Activated CD4-positive, alpha-beta T cell treated with anti-CD3 and anti-CD28 coated beads, Interleukin-2, amount 10 ng/mL, durations not matched to agents 7 days and 5 days (primary cell): ENCODE measurements around the gene PDZD4. TPM values are rescaled to one million over a fixed set of nuclear protein-coding genes. Genes with fewer than 3 reads are reported as not detected.
"Not testable (repeated sequence)": the region's sequence is repeated elsewhere in the genome, so short reads cannot be mapped to it uniquely, and the experiment has no call there.

Experiments used
- CTCF ChIA-PET: fragments of 350-600 bp; sonication (Branson Sonifier 250); formaldehyde crosslinking; loops from one replicate; lab custom pipeline; 2021; ENCODE audit warnings: antibody characterized with exemption; lab: Charles Lee
- POLR2A ChIA-PET: fragments of 350-600 bp; sonication (Branson Sonifier 250); formaldehyde crosslinking; loops from one replicate; lab custom pipeline; 2021; ENCODE audit warnings: antibody characterized with exemption; lab: Charles Lee
- DNase-seq: peaks from one replicate; pipeline ENCODE4 v3.0.0-alpha.2; 2020
- H3K27ac Mint-ChIP-seq: one replicate; pipeline ENCODE4 v1.8.0; 2021; ENCODE audit warnings: mild to moderate bottlenecking, moderate library complexity, mixed read lengths
- H3K27me3 Mint-ChIP-seq: one replicate; pipeline ENCODE4 v1.8.0; 2021; ENCODE audit warnings: mixed read lengths
- H3K36me3 Mint-ChIP-seq: one replicate; pipeline ENCODE4 v1.8.0; 2021; ENCODE audit warnings: low read depth, mixed read lengths
- H3K4me1 Mint-ChIP-seq: one replicate; pipeline ENCODE4 v1.8.0; 2021; ENCODE audit warnings: mixed read lengths
- H3K4me3 Mint-ChIP-seq: one replicate; pipeline ENCODE4 v1.8.0; 2021; ENCODE audit warnings: mild to moderate bottlenecking, moderate library complexity, mixed read lengths
- H3K9me3 Mint-ChIP-seq: one replicate; pipeline ENCODE4 v1.8.0; 2021; ENCODE audit warnings: mixed read lengths
- total RNA-seq, 2 experiments: library from RNA; stranded (reverse); gene quantifications; one replicate each; pipeline ENCODE4 v1.2.3, GENCODE V29; 2021

Gene PDZD4
- total RNA-seq, 2 experiments from 2014 or later, result 0.32 to 0.60 TPM

DNA sequence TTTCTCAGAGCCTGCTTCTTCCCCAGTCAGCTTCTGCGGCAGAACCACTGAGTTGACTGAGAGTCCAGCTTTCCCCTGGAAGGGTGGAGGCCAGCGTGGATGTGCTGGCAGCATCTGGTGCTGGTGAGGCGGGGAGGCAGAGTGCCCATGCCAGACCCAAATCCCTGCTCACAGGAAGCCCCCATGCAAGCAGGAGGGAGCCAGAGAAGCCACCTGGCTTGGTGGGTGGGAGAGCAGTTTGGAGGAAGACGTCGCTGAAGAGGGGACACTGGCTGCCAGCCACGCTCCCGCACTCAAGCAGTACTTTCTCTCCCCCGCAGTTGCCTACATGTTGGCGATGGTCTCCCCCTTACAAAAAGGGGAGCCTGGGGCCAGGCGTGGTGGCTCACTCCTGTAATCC lies 6.0 kb downstream of the PDZD4 start:
- H3K4me1 Mint-ChIP-seq, result peaks cover 40% of the 10 kb centered on the region
- H3K4me3 Mint-ChIP-seq, result no peak overlapping the region
- ChIA-PET CTCF (no interaction called here), POLR2A (no interaction called here)
- H3K27ac Mint-ChIP-seq, result no peak overlapping the region
- peaks cover 21% of the 10 kb centered on the region for H3K27me3 Mint-ChIP-seq
- no peaks in the 10 kb centered on the region for H3K36me3 Mint-ChIP-seq
- no peak for DNase-seq
- H3K9me3 Mint-ChIP-seq, result no peaks in the 10 kb centered on the region

DNA sequence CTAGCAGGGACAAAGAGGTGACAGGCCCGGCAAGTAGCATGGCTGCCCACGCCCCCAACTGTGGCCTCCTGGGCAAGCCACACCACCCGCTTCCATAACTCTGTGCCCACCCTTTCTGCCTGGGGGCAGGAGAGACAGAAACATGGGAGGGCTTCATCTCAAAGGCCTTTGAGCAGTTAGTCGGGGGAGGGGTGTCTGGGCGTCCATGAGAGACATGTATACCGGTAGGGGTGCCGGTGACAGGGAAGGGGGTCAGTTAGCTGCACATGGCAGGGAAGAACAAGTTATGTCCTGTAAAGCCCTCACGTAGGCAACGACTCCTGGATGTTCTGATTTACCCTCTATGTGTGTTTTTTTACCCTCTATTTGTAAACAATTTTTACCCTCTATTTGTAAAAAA lies 9.3 kb downstream of the PDZD4 start:
- no peak overlapping the region for H3K4me3 Mint-ChIP-seq
- H3K9me3 Mint-ChIP-seq, result no peaks in the 10 kb centered on the region
- H3K27me3 Mint-ChIP-seq, result peaks cover 7% of the 10 kb centered on the region
- DNase-seq, result no peak
- POLR2A ChIA-PET, result no interaction called here
- CTCF ChIA-PET, result interaction anchor here (0.6 kb wide), 1 partner anchor 893 kb away, joined by 3 read pairs; no protein-coding TSS in a partner anchor
- peaks cover 46% of the 10 kb centered on the region for H3K4me1 Mint-ChIP-seq
- H3K27ac Mint-ChIP-seq, result no peak overlapping the region
- H3K36me3 Mint-ChIP-seq, result no peaks in the 10 kb centered on the region

DNA sequence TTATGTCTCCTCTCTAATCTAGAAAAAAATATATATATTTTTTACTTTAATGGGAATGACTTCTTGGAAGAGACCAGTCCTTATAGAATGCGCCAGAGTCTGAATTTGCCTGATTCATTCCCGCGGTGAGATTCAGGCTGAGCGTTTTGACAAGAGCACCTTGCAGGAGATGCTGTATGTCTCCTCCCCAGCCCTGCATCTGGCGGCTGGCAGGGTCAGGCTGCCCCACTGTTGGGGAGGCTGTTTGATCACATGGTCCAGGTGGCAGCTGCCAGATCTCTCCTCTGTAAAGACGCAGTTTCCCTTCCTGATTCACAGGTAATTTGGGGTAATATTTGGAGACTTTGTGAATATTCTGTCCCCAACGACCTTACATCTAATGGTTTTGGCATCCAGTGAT lies 9.7 kb downstream of the PDZD4 start:
- POLR2A ChIA-PET, result no interaction called here
- Mint-ChIP-seq H3K36me3 (no peaks in the 10 kb centered on the region), H3K9me3 (no peaks in the 10 kb centered on the region), H3K4me1 (peaks cover 45% of the 10 kb centered on the region), H3K27ac (no peak overlapping the region), H3K27me3 (peaks cover 5% of the 10 kb centered on the region), H3K4me3 (no peak overlapping the region)
- no peak for DNase-seq
- CTCF ChIA-PET, result no interaction called here

DNA sequence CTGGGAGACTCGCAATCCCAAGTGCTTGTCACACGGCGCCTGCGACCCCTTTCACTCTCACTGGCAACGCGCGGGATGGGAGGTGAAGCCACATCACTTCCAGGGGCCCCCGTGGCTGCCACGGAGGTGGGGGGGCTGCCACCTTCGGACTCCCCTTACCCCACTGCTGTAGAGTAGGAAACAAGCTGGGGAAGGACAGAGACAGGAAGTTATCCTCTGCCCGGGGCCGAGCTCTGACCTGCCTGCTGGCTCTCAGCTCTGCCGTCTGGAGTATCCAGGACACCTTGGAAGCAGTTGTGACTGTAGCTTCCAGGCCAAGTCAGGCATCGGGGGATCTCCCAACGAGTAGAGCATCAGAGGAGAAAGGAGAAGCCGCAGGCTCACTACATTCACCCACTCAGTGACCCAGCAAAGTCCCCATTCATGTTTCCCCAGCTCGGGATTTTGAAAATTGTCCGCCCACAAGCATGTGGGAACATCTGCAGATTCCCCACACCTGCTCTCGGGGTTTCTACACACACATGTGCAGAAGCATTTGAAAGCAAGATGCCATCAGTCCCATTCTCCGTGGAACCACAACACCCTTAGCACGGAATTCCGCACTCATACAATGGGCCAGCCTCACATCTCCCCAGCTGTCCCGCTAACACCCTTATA lies 10.8 kb downstream of the PDZD4 start:
- H3K9me3 Mint-ChIP-seq, result no peaks in the 10 kb centered on the region
- no peaks in the 10 kb centered on the region for H3K36me3 Mint-ChIP-seq
- H3K27ac Mint-ChIP-seq, result no peak overlapping the region
- H3K4me3 Mint-ChIP-seq, result peak overlapping the region; percentile 16
- CTCF ChIA-PET, result interaction anchor here (1.0 to 1.2 kb wide), 2 partner anchors 13 to 59 kb away, joined by 3 to 4 read pairs; no protein-coding TSS in a partner anchor
- DNase-seq, result no peak
- POLR2A ChIA-PET, result no interaction called here
- H3K4me1 Mint-ChIP-seq, result peaks cover 51% of the 10 kb centered on the region
- peaks cover 7% of the 10 kb centered on the region for H3K27me3 Mint-ChIP-seq

DNA sequence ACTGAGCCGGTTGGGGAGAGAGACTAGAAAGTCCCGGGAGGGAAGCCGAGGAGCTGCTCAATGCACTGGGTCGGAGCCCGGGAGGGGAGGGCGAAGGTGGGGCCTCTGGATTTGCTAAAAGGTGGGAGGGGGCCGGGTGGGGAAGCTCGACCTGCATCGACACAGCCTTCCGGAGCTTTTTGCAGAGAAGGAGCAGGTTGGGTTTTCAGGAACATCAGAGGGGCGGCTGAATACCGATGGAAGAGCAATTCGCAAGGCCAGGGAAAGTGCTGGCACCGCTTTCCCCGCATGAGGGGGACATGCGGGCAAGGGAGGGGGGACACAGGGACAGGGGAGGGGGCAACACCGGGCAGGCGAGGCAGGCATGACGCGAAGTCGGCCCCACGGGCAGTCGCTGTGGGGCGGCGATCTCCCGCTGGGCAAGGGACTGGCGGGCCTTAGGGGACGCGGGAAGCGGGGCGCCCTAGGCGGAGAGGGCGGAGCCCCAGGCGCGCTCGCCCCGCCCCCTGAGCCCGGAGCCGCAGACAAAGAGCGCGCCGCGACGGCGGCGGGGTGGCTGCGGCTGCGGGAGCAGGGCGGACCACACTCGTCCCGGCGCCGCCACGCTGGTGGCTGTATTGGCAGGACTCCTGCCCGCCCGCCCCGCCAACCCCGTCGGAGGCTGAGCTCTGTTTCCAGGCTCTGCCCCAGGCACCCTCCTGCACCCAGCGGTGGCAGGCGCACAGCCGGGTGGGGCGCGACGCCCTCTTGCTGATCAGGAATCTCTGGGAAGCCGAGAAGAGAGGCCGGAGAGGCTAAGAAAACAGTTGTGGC lies 11.6 kb downstream of the PDZD4 start:
- peak; percentile 34 for DNase-seq
- no peaks in the 10 kb centered on the region for H3K36me3 Mint-ChIP-seq
- H3K27ac Mint-ChIP-seq, result no peak overlapping the region
- ChIA-PET POLR2A (no interaction called here), CTCF (interaction anchor here (1.0 to 1.2 kb wide), 2 partner anchors 12 to 60 kb away, joined by 3 to 4 read pairs; no protein-coding TSS in a partner anchor)
- H3K4me1 Mint-ChIP-seq, result peaks cover 49% of the 10 kb centered on the region
- no peaks in the 10 kb centered on the region for H3K9me3 Mint-ChIP-seq
- H3K4me3 Mint-ChIP-seq, result peak overlapping the region; percentile 47
- peaks cover 6% of the 10 kb centered on the region for H3K27me3 Mint-ChIP-seq

DNA sequence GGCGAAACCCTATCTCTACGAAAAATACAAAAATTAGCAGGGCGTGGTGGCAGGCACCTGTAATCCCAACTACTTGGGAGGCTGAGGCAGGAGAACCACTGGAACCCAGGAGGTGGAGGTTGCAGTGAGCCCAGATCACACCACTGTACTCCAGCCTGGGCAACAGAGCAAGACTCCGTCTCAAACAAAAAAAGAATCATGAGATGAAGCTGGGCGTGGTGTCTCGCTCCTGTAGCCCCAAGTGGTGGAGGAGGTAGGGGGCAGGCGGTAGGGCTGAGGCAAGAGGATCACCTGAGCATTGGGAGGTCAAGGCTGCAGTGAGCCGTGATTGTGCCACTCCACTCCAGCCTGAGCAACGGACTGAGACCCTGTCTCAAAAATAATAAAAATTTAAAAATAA lies 12.3 kb downstream of the PDZD4 start:
- H3K9me3 Mint-ChIP-seq, H3K36me3 Mint-ChIP-seq, H3K4me3 Mint-ChIP-seq, H3K27ac Mint-ChIP-seq, H3K27me3 Mint-ChIP-seq, DNase-seq, POLR2A ChIA-PET: not testable (repeated sequence)
- CTCF ChIA-PET, result interaction anchor here (0.8 kb wide), 1 partner anchor 24 kb away, joined by 3 read pairs; the partner anchor contains the start of genes IDH3G and SSR4
- peaks cover 46% of the 10 kb centered on the region for H3K4me1 Mint-ChIP-seq

DNA sequence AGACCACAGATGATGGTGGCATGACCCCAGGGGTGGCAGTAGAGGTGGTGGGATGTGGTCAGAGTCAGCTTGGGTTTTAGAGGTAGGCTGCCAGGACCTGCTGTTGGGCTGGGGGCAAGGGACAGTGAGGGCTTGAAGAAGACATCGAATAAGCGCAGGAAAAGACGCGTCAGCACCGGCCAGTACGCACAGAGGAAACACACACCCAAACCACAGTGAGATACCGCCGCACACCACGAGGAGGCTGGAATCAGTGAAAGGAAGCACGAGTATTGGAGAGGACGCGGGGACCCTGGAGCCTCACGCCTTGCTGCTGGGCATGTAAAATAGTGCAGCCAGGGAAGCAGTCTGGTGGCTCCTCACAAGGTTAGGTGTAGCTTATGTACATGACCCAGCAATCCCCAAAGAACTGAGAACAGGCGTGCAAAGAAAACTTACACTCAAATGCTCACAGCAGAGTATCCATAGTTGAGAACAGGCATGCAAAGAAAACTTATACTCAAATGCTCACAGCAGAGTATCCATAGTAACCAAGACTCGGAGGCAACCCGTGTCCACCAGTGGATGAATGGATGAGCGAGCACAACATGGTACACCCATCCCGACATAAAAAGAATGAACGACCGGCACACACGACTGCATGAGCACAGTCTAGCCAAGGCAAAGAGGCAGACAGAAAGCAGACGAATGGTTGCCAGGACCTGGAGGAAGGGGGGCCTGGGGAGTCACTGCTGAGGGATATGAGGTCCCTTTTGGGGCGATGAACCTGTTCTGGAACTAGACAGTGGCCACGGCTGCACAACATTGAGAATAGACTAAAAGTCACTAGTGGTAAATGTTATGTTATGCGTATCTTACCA lies 13.3 kb downstream of the PDZD4 start:
- H3K4me3 Mint-ChIP-seq, result peak overlapping the region; percentile 22

DNA sequence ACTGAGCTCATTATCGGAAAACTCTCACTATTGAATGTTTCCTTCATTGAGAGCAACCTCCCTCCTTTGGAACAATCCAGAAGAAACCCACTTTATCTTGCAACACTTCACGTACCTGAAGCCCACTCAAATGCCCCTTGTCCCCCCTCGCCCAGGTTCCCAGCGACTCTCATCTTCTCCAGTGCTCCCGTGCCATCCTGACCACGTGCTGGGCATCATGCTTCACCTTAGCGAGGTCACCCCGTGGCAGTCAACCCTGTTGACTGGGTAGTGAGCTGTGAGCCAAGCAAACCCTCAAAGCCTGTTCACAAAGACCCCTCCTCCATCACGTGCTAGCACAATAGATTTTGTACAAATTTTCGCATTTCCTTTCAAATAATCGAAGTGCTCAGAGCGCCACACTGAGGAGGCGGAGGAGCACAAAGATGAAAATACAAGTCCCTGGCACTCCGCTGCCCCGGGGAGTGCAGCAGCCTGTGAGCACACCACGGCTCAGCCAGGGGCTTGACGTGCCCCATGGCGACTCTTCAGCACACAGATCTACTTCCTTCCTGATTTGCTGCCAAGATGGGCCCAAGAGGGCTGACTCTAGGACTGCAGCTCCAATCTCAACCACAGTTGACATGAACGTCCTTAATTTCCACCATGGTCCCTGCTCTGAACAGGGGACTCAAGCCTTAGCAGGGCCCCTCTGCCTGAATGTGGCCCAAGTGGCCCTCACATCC lies 15.6 kb downstream of the PDZD4 start:
- ChIA-PET POLR2A (no interaction called here), CTCF (interaction anchor here (1.0 kb wide), 1 partner anchor 107 kb away, joined by 3 read pairs; no protein-coding TSS in a partner anchor)
- no peaks in the 10 kb centered on the region for H3K36me3 Mint-ChIP-seq
- no peak for DNase-seq
- no peaks in the 10 kb centered on the region for H3K9me3 Mint-ChIP-seq
- H3K27me3 Mint-ChIP-seq, result peaks cover 12% of the 10 kb centered on the region
- H3K4me1 Mint-ChIP-seq, result peaks cover 22% of the 10 kb centered on the region
- peak overlapping the region; percentile 44 for H3K27ac Mint-ChIP-seq
- no peak overlapping the region for H3K4me3 Mint-ChIP-seq

More for the DNA sequence above, 13.3 kb downstream of the PDZD4 start:
- ChIA-PET CTCF (interaction anchor here (0.8 to 1.4 kb wide), 4 partner anchors 13 to 36 kb away, joined by 3 to 5 read pairs (median 4); partner anchors contain the start of genes IDH3G and SSR4), POLR2A (no interaction called here)
- no peaks in the 10 kb centered on the region for H3K9me3 Mint-ChIP-seq
- DNase-seq, result peak; percentile 52
- H3K27me3 Mint-ChIP-seq, result peaks cover 12% of the 10 kb centered on the region
- no peak overlapping the region for H3K27ac Mint-ChIP-seq
- H3K4me1 Mint-ChIP-seq, result peaks cover 39% of the 10 kb centered on the region
- H3K36me3 Mint-ChIP-seq, result no peaks in the 10 kb centered on the region

DNA sequence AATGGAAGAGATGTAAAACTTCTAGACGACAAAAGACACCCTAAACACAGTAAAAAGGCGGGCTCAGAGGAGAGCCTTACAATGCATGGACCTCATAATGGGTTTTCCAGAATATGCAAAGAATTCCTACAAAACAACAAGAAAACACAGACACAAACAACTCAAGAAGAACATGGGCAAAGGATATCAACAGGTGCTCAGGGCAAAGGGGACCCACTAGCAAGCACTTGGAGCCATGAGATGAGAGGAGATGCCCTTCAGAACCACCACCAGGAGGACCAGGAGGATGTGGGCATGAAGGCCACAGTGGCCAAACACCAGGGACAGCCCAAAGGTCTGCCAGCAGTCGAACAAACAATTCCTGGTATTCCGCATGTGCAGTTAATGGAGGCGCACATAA lies 17.2 kb downstream of the PDZD4 start:
- Mint-ChIP-seq H3K4me1 (peaks cover 19% of the 10 kb centered on the region), H3K36me3 (no peaks in the 10 kb centered on the region), H3K27me3 (peaks cover 12% of the 10 kb centered on the region), H3K9me3 (no peaks in the 10 kb centered on the region), H3K4me3 (no peak overlapping the region), H3K27ac (no peak overlapping the region)
- ChIA-PET POLR2A (no interaction called here), CTCF (no interaction called here)
- DNase-seq, result no peak

DNA sequence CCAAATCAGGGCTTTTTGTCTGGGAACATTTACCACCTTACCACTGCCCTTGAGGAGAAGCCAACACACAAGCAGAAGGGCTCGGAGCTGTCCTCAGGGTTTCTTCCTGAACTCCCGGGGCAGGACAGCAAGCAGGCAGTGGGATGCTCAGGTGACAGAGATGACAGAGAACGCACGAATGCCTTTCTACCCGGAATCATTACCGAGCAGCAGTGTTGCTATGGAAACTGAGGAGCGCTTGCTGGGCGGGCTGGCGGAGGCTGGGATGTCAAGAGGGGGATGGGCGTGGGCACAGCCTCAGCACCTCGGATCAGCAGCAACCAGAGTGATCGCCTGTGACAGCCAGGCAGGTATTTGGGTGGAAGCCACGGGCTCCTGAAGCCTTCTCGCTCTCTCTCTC lies 18.1 kb downstream of the PDZD4 start:
- no peak overlapping the region for H3K4me3 Mint-ChIP-seq
- no peaks in the 10 kb centered on the region for H3K9me3 Mint-ChIP-seq
- no peak overlapping the region for H3K27ac Mint-ChIP-seq
- DNase-seq, result no peak
- peaks cover 12% of the 10 kb centered on the region for H3K27me3 Mint-ChIP-seq
- CTCF ChIA-PET, result no interaction called here
- no peaks in the 10 kb centered on the region for H3K36me3 Mint-ChIP-seq
- H3K4me1 Mint-ChIP-seq, result peaks cover 16% of the 10 kb centered on the region
- POLR2A ChIA-PET, result no interaction called here

DNA sequence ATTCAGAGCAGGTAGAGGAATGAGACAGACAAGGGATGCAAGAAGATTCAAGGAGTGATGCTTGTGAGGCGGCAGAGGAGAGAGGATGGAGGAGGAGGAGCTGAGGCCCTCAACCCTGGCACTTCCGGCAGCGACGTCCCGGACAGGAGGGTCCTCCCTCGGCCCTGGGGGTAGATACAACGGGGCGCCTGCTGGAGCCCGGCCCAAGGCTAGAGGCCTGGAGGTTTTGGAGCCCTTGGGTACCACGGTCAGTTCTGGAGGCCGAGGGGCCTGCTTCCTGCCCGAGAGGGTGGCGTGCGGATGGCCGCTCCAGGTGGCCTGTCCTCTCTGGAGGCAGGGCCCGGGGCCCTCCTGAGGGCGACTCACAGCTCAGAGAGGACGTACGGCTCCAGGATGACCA lies 22.4 kb downstream of the PDZD4 start:
- Mint-ChIP-seq H3K27me3 (peaks cover 3% of the 10 kb centered on the region), H3K4me1 (no peaks in the 10 kb centered on the region), H3K36me3 (no peaks in the 10 kb centered on the region), H3K4me3 (no peak overlapping the region), H3K27ac (no peak overlapping the region), H3K9me3 (no peaks in the 10 kb centered on the region)
- ChIA-PET CTCF (interaction anchor here (0.8 to 1.1 kb wide), 2 partner anchors 29 to 154 kb away, joined by 3 to 4 read pairs; no protein-coding TSS in a partner anchor), POLR2A (no interaction called here)
- DNase-seq, result no peak
